GM18873 (cell line): ENCODE measurements around the gene MED16.

Source experiments
- ATAC-seq: cut with Tn5 transposase; IDR thresholded peaks from one replicate; pipeline ENCODE4 v1.9.1; 2021; ENCODE audit warnings: mild to moderate bottlenecking, moderate library complexity, moderate number of reproducible peaks; ENCODE audit not compliant: unreplicated experiment, low FRiP score

Gene MED16

GRCh38 chr19:875265-875879, 17.6 kb downstream of the MED16 start:
- ATAC-seq: no peak

- ATAC-seq: no peak
Measured at GRCh38 chr19:873561-874041, 19.4 kb downstream of the MED16 start.

DNA sequence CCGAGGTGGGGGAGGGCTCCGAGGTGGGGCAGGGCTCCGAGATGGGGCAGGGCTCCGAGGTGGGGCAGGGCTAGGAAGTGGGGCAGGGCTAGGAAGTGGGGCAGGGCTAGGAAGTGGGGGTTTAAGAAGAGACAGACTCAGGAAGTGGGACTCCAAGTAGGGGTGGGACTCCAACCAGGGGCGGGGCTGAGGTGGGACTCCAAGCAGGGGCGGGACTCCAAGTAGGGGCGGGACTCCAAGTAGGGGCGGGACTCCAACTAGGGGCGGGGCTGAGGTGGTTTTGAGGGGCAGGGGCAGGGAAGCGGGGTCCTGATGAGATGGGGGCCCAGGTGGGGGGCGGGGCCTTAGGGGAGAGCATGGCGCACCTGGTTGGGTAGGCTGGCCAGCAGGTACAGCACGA, 19.9 kb downstream of the MED16 start:
- no peak for ATAC-seq

DNA sequence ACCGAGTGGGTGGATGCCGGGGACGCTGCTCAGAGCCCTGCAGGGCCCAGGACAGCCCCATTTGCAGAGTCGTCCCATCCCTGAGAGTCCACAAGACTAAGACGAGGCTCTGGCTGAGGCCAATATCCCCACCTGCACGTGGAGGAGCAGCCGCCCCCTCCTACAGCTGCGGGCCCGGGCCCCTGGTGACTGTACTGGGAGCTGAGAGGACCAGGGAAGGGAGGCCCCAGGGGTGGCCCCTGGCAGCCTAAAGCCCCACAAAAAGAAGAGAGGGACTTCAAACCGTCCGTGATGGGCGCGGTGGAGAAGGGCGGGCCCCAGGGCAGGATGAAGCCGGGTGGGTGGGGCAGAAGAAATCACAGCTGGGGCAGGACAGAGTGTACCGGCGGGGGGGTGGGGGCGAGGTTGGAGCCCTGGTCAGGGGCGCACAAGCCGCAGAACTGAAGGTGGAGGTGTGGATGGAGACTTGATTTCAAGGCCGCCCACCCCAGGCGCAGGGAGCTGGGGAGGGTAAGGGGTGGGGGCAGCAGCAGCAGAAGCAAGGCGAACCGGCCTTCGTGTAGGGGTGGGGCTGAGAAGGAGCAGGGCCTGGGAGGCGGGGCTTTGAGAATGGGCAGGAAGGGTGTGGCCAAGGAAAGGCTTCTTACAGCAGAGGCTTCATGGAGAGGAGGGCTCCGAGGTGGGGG, 20.6 kb downstream of the MED16 start:
- ATAC-seq: no peak

GRCh38 chr19:871446-872265, 21.3 kb downstream of the MED16 start:
- ATAC-seq: no peak

DNA sequence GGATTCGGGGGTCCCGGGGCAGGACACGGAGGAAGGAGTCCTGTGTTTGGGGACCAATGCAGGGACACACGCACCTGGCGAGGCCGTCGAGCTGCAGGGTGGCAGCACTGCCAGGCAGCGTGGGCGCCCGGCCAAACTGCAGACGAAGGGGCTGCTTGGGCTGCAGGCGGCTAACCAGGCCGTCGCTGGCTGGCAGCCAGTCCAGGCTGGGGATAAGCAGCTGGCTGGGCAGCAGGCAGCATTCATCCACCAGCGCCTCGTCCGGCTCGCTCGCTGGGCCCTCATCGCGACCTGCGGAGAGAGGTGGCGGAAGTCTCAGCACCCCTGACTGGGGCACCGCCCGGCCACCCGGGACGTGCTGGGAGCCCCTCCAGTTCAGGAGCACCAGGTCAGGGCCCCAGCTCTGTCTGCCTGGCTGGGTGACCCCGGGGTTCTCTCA, 22.0 kb downstream of the MED16 start:
- no peak for ATAC-seq

DNA sequence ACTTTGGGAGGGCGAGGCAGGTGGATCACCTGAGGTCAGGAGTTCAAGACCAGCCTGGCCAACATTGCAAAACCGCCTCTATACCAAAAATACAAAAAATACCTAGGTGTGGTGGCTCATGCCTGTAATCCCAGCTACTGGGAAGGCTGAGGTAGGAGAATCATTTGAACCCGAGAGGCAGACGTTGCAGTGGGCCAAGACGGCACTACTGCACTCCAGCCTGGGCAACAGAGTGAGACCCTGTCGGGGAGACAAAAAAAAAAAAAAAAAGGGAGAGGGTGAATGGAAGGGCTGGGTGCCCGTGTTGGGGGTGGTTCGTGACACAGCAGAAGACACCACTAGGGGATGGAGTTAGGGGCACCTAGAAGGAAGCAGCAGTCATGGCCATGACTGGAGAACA, 22.7 kb downstream of the MED16 start:
- ATAC-seq: no peak

DNA sequence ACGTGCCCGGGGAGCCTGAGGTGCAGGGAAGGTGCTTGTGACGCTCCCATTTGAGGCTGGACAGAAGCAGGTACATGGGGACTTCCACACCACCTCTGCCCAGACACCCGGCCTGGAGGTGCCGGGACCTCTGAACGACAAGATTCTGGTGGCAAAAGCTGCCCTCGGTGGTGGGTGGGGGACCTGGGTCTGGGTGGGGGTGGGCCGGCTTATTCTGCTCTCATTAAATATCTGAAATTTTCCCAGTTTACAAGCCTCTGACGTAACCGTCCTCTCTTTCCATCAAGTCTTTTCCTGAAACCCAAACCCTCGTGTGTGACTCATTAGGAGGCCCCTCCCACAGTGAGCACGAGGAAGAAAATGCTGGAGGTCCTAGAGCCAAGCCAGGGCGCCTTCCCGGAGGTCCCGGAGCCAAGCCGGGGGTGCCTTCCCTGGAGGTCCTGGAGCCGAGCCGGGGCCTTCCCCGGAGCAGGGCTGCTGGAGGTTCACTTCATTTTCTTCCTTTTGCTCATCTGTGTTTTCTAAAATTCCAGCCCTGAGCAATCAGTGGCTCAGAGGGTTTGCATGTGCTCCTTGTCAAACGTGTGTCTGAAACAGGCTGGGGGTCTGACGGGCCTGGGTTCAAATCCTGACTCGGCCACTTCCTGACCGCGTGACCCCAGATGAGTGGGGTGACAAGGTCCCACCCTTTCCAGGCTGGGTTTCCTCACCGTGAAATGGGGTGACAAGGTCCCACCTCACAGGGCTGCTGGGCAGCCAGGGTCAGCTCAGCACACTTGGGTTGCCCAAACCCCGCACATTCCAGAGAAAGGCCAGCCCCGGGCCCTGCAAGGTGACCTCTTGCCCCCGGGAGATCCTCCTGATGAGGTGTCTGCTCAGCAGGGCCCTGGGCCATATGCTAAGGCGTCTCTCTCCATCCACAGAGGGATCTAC, 23.5 kb downstream of the MED16 start:
- no peak for ATAC-seq

DNA sequence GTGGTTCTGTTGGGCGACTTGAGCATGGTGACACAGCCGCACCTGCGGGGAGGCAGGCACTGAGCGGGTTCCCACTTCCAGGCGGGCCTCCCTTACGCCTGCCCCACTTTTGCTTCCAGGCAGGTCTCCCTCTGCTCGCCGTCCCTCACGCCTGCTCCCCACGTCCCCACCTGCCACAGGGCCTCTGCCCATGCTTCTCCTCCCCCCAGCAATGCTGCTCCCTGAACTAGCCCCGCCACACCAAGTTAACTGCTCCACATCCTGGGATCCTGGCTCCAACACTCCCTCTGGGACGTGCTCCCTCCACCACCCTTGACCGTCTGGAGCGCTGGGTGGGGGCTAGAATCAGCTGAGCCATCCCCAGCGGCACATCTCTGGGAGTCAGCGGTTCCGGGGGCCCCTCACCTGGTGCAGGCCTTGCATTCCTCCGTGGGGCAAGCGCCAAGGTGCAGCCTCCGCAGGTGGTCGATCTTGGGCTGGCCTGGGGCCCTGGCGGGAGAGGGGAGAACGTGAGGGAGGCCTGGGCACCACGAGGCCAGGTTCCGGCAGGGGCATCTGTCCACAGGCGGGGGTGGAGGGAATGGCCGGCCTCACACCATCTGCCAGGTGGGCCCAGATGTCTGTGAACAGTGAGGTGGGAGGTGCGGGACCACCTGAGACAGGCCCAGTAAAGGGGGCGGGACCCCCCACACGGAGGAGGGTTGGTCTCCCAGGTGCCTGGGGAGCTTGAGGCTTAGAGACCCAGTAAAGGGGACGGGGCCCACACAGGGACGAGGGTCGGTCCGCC, 24.3 kb downstream of the MED16 start:
- ATAC-seq: no peak

DNA sequence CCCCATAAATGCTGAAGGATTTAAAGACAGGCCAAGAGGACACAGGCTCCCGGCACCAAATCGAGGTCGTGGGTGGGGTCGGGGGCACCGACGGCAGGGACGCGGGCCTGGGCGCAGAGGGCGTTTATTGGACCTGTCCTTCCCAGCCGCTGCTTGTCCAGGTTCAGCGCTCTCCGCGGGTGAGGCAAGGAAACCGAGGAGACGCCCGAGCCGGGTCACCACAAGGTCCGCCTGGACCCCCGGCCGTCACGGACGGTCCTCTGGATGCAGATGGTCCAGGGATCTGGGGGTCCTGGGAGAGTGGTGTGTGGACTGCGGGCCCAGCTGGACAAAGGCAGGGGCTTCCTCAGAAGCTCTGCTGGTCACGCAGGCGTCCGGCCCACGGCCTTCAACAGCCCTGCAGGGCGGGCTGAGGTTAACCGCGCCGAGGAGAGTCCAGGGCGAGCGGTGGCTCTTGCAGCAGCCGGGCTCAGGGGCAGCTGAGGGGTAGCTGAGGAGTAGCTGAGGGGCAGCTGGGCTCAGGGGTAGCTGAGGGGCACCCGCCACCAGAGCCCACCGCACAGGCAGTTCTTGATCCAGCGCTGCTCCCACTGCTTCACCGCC, 25.0 kb downstream of the MED16 start:
- no peak for ATAC-seq

DNA sequence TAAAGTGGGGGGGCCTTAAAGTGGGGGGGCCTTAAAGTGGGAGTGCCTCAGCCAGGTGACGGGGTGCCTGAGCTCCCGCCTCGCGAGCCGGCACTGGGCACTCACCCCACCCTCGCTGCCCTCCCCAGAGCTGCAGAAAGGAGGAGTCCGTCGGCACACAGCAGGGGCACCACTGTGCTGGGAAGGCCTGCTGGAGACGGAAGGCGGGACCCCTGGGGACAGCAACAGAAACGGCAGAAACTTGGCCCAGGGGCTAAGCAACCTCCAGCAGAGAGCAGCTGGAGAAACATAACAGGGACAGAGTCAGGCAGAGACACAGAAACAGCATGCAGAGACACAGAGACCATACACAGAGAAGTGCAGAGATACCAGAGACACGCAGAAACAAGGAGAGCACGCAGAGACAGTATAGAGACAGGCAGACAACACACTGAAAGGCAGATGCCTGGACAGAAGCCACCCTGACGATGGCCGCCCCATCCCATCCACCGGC, 25.6 kb downstream of the MED16 start:
- no peak for ATAC-seq

DNA sequence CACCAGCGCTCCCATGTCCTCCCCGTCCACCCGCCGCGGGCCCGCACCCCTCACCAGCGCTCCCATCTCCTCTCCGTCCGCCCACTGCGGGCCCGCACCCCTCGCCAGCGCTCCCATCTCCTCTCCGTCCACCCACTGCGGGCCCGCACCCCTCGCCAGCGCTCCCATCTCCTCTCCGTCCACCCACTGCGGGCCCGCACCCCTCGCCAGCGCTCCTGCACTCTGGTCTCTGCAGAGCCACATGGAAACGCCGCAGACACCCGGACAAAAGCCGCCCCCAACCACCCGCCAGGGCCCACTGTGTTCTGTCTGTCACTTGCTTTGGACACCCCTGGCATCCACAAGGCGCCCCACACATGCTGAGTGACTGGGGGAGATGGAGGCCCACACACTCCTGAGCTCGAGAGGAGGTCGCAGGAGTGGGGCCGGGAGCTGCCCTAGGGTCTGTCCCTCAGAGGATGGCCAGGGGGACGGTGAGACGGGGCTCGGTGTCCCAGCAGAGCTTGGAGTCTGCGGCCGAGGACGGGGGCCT, 26.2 kb downstream of the MED16 start:
- ATAC-seq: no peak

GRCh38 chr19:863315-863620, 29.7 kb downstream of the MED16 start:
- ATAC-seq: no peak

DNA sequence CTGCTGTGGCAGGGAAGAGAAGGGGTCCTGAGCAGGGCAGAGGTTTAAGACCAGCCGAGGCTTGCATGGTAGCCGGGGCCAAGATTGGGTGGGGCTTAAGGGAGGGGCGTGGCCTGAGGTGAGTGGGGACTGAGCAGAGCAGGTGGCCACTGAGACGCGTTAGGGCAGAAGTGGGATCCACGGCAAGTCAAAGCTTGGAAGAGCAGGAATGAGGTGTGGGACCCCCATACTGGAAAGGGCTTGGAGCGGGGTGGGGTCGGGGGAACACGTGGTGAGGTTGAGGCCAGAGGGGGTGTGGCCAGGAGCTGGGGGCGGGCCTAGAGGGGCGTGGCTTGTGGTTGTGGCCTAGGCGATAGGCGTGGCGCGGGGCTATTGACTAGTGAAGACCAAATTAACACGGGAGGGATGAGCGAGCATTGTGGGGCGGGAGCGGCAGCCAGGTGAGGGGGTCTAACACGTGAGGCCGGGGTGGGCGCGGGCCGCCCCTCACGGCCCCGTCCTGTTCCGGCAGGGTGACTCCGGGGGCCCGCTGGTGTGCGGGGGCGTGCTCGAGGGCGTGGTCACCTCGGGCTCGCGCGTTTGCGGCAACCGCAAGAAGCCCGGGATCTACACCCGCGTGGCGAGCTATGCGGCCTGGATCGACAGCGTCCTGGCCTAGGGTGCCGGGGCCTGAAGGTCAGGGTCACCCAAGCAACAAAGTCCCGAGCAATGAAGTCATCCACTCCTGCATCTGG, 30.2 kb downstream of the MED16 start:
- no peak for ATAC-seq

DNA sequence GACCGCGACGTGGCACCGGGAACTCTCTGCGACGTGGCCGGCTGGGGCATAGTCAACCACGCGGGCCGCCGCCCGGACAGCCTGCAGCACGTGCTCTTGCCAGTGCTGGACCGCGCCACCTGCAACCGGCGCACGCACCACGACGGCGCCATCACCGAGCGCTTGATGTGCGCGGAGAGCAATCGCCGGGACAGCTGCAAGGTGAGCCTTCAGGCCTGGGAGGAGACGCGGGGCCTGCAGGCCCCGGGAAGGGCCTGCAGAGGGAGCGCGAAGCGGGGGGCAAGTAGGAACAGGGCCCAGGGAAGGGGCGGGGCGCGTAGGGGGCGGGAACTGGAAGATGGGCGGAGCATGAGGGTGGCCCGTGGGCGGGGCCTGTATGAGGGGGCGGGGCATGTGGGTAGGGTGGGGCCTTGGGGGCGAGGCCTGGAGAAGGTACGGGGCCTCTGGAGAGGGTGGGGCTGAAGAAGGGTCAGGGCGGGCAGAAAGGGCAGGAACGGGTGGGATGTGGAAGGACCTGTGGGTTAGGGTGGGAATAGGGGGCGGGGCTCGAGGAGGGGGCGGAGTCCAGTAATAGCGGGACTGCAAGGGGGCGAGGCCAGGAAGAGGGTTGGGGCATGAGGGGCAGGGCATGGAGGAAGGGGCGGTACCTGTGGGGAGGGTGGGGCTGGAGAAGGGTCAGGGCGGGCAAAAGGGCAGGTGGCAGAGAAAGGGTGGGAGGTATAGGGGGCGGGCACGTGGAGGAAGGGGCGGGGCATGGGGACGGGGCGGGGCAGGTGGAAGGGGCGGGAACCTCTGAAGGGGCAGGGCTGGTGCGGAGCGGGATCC, 31.0 kb downstream of the MED16 start:
- ATAC-seq: no peak

GRCh38 chr19:861141-861755, 31.7 kb downstream of the MED16 start:
- no peak for ATAC-seq
